Hippocampal formation (tissue), 2 donors: ENCODE measurements around the gene RBM39.
"Not testable (repeated sequence)": the region's sequence is repeated elsewhere in the genome, so short reads cannot be mapped to it uniquely, and the experiment has no call there.

Experiments
- DNase-seq, 2 donors: peaks; one replicate each; lab custom pipeline; 2025; lab: John Stamatoyannopoulos, UW

RBM39 gene

DNA sequence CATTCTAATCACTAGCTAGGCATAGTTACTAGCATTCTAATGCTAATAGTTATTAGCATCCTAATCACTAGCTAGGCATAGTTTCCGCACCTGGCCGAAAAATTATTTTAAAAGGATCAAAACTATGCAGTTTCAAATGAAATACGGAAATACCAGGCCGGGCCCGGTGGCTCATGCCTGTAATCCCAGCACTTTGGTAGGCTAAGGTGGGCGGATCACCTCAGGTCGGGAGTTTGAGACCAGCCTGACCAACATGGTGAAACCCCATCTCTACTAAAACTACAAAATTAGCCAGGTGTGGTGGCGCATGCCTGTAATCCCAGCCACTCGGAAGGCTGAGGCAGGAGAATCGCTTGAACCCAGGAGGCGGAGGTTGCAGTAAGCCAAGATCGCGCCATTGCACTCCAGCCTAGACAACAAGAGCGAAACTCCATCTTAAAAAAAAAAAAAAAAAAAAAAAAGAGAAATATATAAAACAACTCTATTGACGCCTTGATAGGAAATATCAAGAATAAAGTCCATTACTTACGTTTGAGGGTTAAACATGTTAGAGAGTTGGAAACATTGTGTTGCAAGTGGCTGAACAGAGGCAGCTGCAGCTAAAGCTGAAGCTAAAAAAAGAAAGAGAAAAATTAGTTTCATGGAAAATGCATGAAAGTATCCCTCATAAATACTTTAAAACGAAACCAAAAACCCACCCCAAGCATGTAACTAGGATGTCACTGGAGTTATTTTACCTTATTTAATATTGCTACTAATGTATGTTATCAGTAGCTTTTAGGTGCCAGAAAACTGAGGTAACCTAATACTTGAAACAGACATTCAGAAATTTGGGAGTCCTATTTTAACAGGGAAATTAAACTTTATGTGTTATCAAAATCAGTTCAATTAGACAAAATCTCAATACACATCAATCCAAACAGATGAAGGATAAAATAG lies 35.2 kb downstream of the RBM39 start:
- not testable (repeated sequence) for DNase-seq

DNA sequence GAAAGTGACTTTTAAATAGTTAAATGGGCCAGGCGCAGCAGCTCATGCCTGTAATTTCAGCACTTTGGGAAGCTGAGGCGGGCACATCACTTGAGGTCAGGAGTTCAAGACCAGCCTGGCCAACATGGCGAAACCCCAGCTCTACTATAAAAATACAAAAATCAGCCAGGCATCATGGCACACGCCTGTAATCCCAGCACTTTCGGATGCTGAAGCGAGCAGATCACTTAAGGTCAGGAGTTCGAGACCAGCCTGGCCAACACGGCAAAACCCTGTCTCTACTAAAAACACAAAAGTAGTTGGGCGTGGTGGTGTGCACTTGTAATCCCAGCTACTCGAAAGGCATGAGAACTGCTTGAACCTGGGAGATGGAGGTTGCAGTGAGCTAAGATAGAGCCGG lies 36.2 kb downstream of the RBM39 start:
- not testable (repeated sequence) for DNase-seq

DNA sequence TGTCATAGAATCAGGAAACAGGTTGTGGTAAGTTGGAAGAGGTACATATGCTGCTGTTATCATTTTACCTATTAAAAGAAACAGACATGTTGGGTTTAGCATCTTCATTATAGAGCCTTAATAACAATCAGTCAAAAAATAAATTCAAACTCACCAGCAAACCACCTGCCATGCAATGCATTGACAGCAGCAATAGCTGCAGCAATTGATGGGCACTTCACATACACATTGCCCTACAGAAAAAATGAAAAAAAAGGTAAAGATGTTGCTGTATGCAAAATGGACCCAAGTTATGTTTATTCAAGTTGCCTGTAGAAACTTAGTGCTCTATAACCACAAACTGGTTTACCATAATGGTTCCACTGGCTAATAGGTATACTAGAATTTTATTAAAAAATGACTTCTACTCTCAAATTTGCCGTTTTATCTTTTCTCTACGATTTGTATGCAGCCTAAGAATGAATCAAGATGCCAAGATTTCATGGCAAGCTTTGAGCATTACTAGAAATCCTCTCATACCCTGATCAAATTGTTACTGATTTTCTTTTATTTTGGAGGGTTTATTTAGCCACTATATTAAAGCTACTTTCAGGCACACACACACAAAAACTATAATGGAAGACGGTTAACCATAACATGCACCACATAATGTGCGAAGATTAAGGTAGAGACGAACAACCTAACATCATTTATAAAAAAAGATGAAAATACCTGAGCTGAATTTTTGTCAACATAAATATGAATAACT lies 37.4 kb downstream of the RBM39 start:
- DNase-seq = no peak

DNA sequence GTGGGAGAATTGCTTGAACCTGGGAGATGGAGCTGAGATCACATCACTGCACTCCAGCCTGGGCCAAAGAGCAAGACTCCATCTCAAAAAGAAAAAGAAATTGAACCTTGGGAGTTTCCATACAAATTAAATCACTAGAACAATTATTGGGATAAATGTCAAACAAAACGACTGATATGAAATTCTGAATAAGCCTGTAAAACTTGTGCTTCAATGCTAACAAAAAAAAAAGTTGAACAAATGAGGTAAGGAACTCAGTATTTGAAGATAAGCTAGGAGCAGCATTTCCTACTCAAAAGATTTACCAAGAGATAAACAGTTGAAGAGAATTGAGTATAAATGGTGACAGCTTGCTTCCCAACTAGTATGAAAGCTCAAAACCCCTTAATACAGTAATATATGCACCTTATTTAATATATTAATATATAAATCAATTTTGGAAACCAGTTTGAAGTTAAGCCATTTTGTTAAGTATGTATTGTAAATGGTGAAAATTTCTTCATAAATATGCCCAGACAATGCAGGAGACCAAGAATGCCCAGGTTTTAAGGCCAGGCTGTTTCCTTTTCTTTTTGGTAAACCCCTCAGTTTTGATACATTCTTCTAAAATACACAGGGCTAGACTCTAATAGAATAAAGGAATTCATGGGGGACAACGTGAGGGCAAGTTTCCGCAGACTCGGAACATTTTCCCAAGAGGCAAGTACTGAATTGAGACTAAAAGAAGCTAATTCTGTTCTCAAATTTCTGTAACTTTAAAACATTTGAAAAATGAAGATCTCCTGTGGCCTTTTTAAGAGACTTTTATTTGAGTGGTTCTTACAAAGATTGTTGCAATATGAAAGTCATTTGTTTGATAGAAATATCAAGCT lies 39.0 kb downstream of the RBM39 start:
- no peak for DNase-seq

DNA sequence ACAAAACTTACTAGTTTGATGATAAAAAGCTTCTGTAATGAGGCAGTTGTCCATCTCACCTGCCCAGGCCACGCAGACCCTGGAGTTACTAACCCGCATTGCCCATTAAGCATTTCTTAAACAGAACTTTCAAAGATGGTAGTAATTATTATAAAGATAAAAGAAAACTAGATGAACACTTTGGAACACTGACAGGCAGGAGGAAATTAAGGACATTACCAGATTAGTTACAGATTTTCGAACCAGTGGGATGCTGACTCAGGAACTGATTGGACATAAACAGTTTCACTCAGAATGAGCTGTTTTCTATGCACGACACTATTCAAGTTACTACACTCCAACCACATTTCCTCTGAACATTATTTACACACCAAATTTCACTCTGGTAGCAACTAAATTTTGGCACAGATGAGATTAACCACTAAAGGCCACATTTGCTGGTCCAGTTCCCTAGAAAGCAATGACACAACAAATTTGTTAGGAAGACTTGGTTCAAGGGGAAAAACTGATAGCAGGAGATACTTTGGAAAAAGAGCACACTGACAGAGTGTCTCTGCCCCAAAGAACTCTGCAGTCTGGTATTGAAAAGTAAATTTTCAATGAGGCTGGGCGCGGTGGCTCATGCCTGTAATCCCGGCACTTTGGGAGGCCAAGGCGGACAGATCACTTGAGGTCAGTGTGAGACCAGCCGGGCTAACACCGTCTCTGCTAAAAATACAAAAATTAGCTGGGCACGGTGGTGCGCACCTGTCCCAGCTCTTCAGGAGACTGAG lies 39.8 kb downstream of the RBM39 start:
- no peak for DNase-seq

DNA sequence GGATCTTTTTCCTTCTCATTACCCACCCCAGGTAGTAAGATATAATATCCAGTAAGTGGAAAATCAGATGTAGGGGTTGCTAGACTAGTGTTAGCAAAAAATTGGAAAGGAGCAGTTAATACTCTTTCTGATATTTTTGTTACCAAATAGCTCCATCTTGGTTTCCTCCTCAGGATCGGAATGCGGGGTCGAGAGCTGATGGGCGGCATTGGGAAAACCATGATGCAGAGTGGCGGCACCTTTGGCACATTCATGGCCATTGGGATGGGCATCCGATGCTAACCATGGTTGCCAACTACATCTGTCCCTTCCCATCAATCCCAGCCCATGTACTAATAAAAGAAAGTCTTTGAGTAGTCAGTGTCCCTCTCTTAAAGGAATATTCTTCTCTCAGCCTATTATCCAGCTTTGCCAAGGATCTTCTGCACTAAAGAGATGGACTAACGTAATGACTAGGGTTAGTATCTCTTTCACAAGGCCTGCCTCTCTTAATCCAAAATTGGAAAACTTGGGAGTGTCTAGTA lies 41.4 kb downstream of the RBM39 start:
- no peak for DNase-seq

DNA sequence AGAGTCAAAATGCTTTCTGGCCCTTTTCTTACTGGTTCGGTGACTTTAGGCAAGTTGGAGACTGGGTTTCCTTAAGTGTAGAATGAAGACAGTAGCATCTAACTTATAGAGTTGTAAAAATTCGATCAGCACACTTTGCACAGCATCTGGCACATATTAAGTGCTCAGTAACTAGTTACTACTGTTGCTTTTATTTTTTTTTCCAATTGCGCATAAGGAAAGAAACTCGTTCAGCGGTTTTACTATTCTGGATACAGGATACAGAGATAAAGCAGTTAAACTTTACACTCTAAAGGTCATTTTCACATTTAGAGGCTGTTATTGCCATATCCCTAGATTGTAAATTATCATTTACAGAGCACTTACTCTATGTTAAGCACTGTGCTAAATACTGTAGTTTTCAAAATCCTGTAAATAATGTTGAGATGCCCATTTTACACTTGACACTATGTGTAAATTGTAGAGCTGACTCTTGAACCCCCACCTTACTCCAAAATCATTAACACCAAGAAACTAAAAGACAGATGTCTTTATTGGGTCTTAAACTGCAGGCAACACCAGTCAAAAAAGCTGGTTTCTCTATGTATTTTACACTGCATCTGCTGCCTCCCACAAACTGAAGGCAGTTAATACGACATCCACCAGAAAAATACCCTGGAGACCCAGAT lies 42.0 kb downstream of the RBM39 start:
- no peak for DNase-seq

DNA sequence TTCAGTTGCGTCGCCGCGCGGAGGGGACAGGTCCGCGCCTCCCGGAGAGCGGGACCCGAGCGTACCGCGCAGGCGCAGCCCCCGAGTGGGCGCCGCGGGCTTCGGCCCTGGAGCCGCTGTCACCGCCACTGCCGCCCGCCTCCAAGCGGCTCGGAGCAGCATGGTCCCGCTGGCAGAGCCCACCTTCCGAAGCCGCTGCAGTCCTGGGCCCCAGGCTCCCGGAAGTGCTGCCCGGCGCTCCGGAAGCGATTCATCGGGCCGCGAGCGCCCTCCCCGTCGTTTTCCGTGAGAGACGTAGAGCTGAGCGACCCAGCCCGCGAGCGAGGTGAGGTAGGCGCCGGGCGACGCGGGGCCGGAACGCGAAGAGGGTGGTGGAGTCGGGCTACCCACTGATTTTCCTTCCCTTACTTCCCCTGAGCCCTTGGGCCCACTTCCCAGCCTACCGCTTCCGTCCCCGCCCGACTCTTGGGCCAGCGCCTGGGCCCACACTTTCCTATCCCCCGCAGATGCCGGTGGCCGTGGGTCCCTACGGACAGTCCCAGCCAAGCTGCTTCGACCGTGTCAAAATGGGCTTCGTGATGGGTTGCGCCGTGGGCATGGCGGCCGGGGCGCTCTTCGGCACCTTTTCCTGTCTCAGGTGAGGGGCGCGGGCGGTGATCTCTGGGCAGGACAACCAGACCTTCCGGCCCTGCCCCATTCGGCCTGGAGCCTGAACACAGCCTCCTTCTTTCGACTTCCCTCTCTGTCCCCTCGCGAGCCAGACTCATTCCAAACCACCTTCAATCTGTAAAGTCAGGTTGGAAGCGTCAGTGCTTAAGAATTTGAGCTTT lies 42.7 kb downstream of the RBM39 start, which contains the start of the genes NFS1 and ROMO1:
Gene NFS1 (minus strand): TSS at position 226 of the 830 bp plus-strand sequence. CDS start 64 bp downstream, at position 162.
Gene ROMO1 (plus strand): TSS at position 279 of the 830 bp plus-strand sequence. CDS start 228 bp downstream, at position 507.
- DNase-seq = peak; percentile 72 to 79

DNA sequence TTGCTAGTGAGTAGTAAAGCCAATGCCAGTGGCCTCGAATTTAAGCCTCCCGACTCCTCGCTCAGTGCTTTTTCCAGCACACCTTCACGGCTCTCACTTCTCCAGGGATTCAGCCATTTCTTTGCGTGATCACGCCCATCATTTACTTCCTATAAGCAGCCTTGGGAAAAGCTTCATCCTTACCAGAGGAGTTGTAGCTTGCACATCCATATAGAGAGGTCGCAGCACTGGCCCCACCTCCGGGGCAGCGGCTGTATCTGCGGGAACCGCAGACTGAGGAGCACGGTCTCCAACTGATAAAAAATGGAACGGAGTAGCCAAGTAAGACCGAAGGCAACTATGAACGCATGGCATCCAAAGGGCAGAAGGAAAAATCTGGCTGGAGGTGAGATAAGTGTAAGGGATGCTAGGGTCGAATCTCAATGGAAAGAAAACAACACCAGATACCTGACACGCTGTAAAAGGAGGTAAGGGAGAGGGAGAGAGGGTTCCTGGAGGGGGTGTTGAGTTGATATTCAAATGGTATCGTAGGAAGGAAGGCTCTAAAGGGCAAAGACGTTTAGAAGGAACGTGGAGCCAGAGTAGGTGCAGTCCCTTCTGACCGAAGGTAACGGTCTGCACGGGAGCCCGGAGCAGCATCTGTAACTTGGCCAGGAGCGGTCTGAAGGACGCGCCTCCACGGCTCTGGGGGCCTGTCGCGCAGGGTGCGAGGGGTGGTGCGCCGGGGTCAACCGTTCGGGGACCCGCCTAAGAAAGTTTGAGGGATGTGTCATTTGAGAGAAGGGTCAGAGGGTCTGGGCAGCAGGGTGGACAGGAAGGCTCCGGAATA lies 43.5 kb downstream of the RBM39 start:
- no peak for DNase-seq

DNA sequence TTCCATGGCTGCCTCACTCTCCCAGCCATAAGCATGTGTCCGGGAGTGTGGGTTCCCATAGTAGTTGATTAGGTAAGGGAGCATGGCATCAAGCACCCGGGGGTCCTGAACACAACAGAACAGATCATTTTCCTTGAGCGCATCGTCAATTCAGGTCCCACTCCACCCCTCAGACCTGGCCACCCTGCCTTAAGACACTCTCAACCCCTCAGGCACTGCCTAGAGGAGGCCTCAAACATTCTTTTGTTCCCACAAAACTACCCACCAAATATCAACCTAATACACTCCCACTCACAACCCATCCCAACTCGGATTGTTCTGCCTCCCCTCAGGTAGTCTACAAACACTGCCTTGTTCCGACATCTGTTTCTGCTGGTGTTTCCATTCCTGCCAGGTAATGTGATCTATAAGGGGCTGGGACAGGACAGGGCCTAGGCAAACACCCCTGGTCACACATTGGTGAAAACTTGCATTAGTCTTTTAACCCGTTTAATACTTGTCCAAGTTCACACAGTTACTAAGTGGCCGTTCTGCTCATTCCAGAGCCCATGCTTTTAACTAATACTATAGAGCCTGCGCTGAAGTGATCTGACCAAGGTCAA lies 44.3 kb downstream of the RBM39 start:
- no peak for DNase-seq

DNA sequence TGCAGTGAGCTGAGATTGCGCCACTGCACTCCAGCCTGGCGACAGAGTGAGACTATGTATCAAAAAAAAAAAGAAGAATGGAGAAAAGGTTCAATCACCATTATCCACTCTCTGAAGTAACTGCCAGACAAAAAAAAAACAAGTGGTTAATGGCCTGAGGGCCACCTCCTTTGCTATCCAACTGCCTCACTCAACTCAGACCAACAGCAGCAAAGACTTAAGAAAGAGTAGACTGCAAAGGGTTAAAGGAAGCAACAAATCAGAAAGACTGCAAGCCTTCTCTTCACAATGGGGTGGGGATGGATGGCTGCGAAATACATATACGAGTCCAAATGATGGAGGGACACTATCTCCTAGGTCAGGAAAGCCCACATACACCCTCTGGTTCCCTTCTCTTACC lies 46.1 kb downstream of the RBM39 start:
- DNase-seq = no peak

DNA sequence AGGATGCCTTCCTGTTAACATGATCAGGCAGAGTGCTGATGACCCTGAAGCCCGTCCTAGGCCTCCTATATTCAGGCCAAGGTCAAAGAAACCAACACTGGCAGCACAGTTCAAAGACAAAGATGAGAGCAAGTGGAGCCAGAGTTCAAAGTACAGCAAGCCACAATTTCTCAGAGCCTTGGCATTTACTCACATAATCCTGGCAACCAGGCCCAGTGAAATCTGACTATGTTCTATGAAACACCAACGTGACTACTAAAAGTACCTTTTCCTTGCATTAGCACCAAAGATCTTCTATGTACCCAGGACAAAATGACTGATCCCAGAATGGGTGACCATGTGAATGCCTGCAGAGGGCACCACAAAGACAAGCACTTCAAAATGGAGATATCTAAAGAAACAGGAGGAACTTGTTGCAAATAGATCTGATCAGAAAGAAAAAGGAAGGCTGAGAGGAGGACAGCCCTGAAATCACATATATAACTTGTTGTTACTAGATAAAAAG lies 46.8 kb downstream of the RBM39 start:
- DNase-seq = no peak

DNA sequence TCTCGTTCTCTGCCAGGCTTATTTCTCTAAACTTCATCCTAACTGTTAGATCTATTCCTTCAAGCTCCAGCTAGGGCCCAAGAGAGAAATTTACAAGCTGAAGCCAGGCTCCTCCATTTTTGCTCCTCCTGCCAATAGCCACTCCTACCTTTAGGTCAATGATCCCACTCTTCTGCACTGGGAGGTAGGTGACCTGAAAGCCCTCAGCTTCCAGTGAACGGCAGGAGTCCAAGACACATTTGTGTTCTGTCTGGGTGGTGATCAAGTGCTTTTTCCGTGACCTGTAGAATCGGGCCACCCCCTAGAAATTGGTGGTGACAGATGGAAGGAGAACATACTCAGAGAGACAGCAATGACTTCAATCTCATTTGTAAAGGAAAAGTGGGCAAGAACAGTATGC lies 51.8 kb downstream of the RBM39 start:
- DNase-seq = no peak

DNA sequence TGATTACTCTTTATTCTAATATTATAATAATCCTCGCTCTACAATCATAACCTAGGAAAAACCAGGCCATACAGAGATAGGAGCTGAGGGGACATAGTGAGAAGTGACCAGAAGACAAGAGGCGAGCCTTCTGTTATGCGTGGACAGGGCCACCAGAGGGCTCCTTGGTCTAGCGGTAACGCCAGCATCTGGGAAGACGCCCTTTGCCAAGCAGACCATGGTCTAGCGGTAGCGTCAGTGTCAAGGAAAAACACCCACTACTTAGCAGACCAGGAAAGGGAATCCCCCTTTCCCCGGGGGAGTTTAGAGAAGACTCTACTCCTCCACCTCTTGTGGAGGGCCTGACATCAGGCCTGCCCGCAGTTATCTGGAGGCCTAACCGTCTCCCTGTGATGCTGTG lies 55.2 kb downstream of the RBM39 start:
- not testable (repeated sequence) for DNase-seq

DNA sequence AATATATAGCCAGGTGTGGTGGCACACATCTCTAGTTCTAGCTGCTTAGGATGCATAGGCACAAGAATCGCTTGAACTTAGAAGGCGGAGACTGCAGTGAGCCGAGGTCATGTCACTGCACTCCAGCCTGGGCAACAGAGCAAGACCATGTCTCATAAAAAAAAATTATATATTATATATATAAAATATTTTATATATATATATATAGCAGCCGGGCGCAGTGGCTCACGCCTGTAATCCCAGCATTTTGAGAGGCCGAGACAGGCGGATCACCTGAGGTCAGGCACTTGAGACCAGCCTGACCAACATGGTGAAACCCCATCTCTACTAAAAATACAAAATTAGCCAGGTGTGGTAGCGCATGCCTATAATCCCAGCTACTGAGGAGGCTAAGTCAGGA lies 56.7 kb downstream of the RBM39 start:
- DNase-seq = not testable (repeated sequence)

DNA sequence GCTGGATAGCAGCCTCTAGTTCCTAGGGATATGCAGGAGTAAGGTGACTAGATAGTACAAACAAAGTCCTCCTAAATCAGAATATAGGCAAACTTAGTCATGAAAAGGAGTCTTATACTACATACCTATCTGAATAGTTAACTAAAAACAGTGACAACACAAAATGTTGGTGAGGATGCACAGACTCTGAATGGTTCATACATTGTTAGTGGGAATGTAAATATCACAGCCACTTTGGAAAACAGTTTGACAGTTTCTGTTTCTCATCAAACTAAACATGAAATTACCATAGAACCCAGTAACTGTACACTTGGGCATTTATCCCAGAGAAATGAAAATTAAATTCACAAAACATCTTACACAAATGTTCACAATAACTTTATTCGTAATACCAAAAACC lies 60.1 kb downstream of the RBM39 start:
- no peak for DNase-seq

DNA sequence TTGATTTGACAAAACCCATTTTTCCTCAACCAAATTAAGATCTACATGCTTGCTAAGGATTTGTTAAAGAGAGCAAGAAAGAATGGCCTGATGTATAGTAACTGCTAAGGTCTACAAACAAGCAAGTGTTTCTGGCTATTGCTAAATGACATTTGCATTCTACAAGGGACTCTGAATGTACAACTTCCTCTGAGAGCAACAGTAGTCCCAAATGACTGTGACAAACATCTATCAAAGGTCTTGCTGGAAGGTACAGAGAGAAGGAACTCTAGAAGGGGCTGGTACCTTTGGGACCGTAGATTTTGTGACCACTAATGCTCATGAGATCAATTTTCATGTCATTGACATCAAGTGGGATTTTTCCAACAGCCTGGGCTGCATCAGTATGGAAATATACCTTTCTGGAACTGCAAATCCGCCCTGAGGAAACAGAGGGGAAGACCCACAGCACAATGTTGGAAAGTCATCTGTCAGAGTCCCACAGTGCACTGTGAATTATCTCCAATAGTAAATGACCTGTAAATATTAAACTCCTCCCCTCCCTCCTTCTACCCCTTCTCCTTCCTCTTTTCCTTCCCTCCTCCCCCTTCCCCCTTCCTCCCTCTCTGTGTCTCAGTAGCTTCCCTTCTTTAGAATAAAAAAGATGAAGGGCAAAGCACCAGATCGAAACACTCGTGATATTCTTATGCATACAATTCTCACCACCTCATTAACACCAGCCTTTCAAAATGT lies 61.4 kb downstream of the RBM39 start:
- DNase-seq = no peak
